Nasal cavity respiratory epithelium epithelial cell of viscerocranial mucosa (primary cell): ENCODE results near the gene CDH13. TPM values are rescaled to one million over a fixed set of nuclear protein-coding genes. Genes with fewer than 3 reads are reported as not detected.

Experiments
- total RNA-seq: library from RNA; depleted of rRNA; stranded (reverse); fragments of >200 nt; gene quantifications from 2 replicates; pipeline ENCODE4 v1.2.3, GENCODE V29; 2014

CDH13 gene
- 33.5 and 74.0 TPM in 2 replicates for total RNA-seq

GRCh38 chr16:82626791-82627261, at the start of gene CDH13:
TSS of gene CDH13 (plus strand) at chr16:82626969.

GRCh38 chr16:83807710-83808572, 1181.2 kb downstream of the CDH13 start, which contains the start of gene HSBP1:
TSS of gene HSBP1 (plus strand) at chr16:83807978. CDS start at chr16:83808077, 99 bp downstream.

